GM23338 (cell line): Measurements from ENCODE around the gene ETV5. TPM values are rescaled to one million over a fixed set of nuclear protein-coding genes. Genes with fewer than 3 reads are reported as not detected.

Experiments
- ATAC-seq: fragments of 200-7000 bp; cut with Tn5 transposase; 3 replicates; pipeline ENCODE4 v1.9.1; 2020
- DNase-seq: peaks from one replicate; pipeline ENCODE4 v3.0.0-alpha.2; 2015; ENCODE audit warnings: low spot score
- H2AFZ ChIP-seq: fragments of 200-600 bp; sonication (generic); 2 replicates; pipeline ENCODE4 v1.8.0; 2016; ENCODE audit warnings: antibody characterized with exemption, mild to moderate bottlenecking, moderate library complexity
- H3F3A ChIP-seq: fragments of 200-600 bp; sonication (generic); replicated peaks from 2 replicates; pipeline ENCODE4 v1.8.0; 2017; ENCODE audit warnings: antibody characterized with exemption, mixed run types, low read depth
- H3K27ac ChIP-seq: fragments of 200-600 bp; sonication (generic); 2 replicates; pipeline ENCODE4 v1.6.1; 2016; ENCODE audit warnings: low read depth
- H3K27me3 ChIP-seq: fragments of 200-600 bp; sonication (generic); 2 replicates; pipeline ENCODE4 v1.8.0; 2016; ENCODE audit warnings: mild to moderate bottlenecking, mixed run types, moderate library complexity; ENCODE audit not compliant: insufficient read depth
- H3K36me3 ChIP-seq: fragments of 200-600 bp; sonication (generic); 2 replicates; pipeline ENCODE4 v1.8.0; 2016; ENCODE audit warnings: mild to moderate bottlenecking; ENCODE audit not compliant: insufficient read depth
- H3K4me1 ChIP-seq: fragments of 200-600 bp; sonication (generic); 2 replicates; pipeline ENCODE4 v1.8.0; 2016; ENCODE audit warnings: mild to moderate bottlenecking, moderate library complexity; ENCODE audit not compliant: insufficient read depth
- H3K4me2 ChIP-seq: fragments of 200-600 bp; sonication (generic); 2 replicates; pipeline ENCODE4 v1.7.1; 2017; ENCODE audit warnings: mixed run types
- H3K4me3 ChIP-seq: fragments of 200-600 bp; sonication (generic); 2 replicates; pipeline ENCODE4 v1.6.1; 2016; ENCODE audit warnings: mixed run types
- H3K79me2 ChIP-seq: fragments of 200-600 bp; sonication (generic); replicated peaks from 2 replicates; pipeline ENCODE4 v1.8.0; 2017; ENCODE audit warnings: mild to moderate bottlenecking; ENCODE audit not compliant: insufficient read depth
- H3K9me2 ChIP-seq: fragments of 200-600 bp; sonication (generic); 2 replicates; pipeline ENCODE4 v1.8.0; 2017; ENCODE audit not compliant: insufficient read depth
- H4K20me1 ChIP-seq: fragments of 200-600 bp; sonication (generic); replicated peaks from 2 replicates; pipeline ENCODE4 v1.8.0; 2017; ENCODE audit warnings: mild to moderate bottlenecking; ENCODE audit not compliant: insufficient read depth
- H3K27ac Mint-ChIP-seq: 2 replicates; pipeline ENCODE4 v1.8.0; 2020; ENCODE audit warnings: inconsistent platforms, mild to moderate bottlenecking, moderate library complexity, mixed read lengths
- H3K27me3 Mint-ChIP-seq: 3 replicates; pipeline ENCODE4 v1.8.0; 2022; ENCODE audit warnings: low read depth, mild to moderate bottlenecking, moderate library complexity, mixed read lengths, inconsistent platforms; ENCODE audit not compliant: insufficient read depth, poor library complexity
- H3K36me3 Mint-ChIP-seq: 3 replicates; pipeline ENCODE4 v1.8.0; 2021; ENCODE audit warnings: low read depth, mild to moderate bottlenecking, inconsistent platforms, moderate library complexity, mixed read lengths
- H3K4me1 Mint-ChIP-seq: 3 replicates; pipeline ENCODE4 v1.8.0; 2020; ENCODE audit warnings: mild to moderate bottlenecking, inconsistent platforms, mixed read lengths
- H3K4me3 Mint-ChIP-seq: 3 replicates; pipeline ENCODE4 v1.8.0; 2021; ENCODE audit warnings: moderate library complexity, mild to moderate bottlenecking, inconsistent platforms, mixed read lengths
- H3K9me3 Mint-ChIP-seq: 3 replicates; pipeline ENCODE4 v1.8.0; 2020; ENCODE audit warnings: moderate library complexity, mild to moderate bottlenecking, inconsistent platforms, mixed read lengths
- CREB1 ChIP-seq: fragments of 250-450 bp; sonication (Bioruptor Pico); IDR thresholded peaks from 2 replicates; pipeline ENCODE4 v1.5.0; 2020; ENCODE audit warnings: low read depth, mild to moderate bottlenecking, moderate library complexity
- ETS1 ChIP-seq: IDR thresholded peaks from 2 replicates; pipeline ENCODE4 v1.6.1; 2016; ENCODE audit warnings: antibody characterized with exemption
- EZH2 ChIP-seq: fragments of 200-600 bp; sonication (generic); IDR thresholded peaks from one replicate; pipeline ENCODE4 v1.8.0; 2017; ENCODE audit warnings: antibody characterized with exemption, mild to moderate bottlenecking, low read depth; ENCODE audit not compliant: unreplicated experiment
- EZH2phosphoT487 ChIP-seq: fragments of 200-600 bp; sonication (generic); IDR thresholded peaks from one replicate; pipeline ENCODE4 v1.8.1; 2018; ENCODE audit warnings: antibody characterized with exemption; ENCODE audit not compliant: unreplicated experiment
- JUNB ChIP-seq: IDR thresholded peaks from one replicate; pipeline ENCODE4 v1.6.1; 2016; ENCODE audit warnings: antibody characterized with exemption; ENCODE audit not compliant: unreplicated experiment
- NANOG ChIP-seq: IDR thresholded peaks from 2 replicates; pipeline ENCODE4 v1.6.1; 2016; ENCODE audit warnings: antibody characterized with exemption, borderline replicate concordance
- POLR2AphosphoS5 ChIP-seq: IDR thresholded peaks from 2 replicates; pipeline ENCODE4 v1.6.1; 2016; ENCODE audit warnings: antibody characterized with exemption, low read depth
- ZNF114 ChIP-seq: fragments of 250-450 bp; sonication (Bioruptor Pico); IDR thresholded peaks from 2 replicates; pipeline ENCODE4 v1.5.0; 2020; ENCODE audit warnings: mild to moderate bottlenecking, moderate library complexity
- ZNF331 ChIP-seq: fragments of 250-450 bp; sonication (Bioruptor Pico); IDR thresholded peaks from 2 replicates; pipeline ENCODE4 v1.5.0; 2020; ENCODE audit warnings: low read depth, mild to moderate bottlenecking, moderate library complexity
- ZNF462 ChIP-seq: fragments of 250-450 bp; sonication (Bioruptor Pico); IDR thresholded peaks from 2 replicates; pipeline ENCODE4 v1.5.0; 2020; ENCODE audit warnings: mild to moderate bottlenecking, moderate library complexity
- polyA plus RNA-seq: library from polyadenylated mRNA; unstranded; fragments of >200 nt; fragmentation: Nextera tagmentation; extraction: Ambion mirVana; gene quantifications from 2 replicates; pipeline ENCODE4 v1.2.1, GENCODE V29; 2016
- total RNA-seq: library from RNA; depleted of rRNA; stranded (reverse); fragments of >200 nt; shearing (Covaris generic); gene quantifications from 2 replicates; pipeline ENCODE4 v1.2.3, GENCODE V29; 2014
- TF ChIP-seq, protein P1 (sequence below): IDR thresholded peaks from one replicate; pipeline ENCODE4 v1.6.1; 2018; ENCODE audit warnings: antibody characterized with exemption; ENCODE audit not compliant: unreplicated experiment
- TF ChIP-seq, protein P2 (sequence below), 2 experiments: fragments of 200-600 bp in 1 of 2; sonication (generic) in 1 of 2; conservative IDR thresholded peaks; 2 replicates each; pipeline versions ENCODE4 v1.5.1 to v1.6.1; 2016 to 2017; ENCODE audit warnings: antibody characterized with exemption in 2 of 2, low read depth in 2 of 2, mild to moderate bottlenecking in 2 of 2, moderate library complexity in 1 of 2

Gene ETV5
- total and polyA plus RNA-seq, 2 experiments from 2014 or later = 33.5 to 57.1 TPM

DNA sequence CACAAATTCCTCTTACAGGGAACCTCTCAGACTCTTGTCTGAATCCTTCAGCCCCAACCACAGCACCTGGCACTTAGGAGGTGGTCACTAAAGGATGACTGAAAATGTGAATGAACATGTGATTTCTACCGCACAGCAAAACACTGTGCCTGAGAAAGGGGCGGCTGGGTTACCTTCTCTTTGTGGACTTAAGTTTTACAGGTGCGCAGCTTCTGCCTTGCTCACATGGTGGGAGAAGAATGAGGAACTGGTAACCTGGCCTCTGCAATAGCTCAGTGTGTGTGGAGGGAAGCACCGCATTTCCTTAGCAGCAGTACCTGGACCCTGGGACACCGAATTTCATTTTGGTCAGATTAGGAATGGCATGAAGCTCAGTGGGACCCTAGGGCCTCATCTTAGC is 9.8 kb upstream of the ETV5 start (continued):
- no peak for TF ChIP-seq CREB1

DNA sequence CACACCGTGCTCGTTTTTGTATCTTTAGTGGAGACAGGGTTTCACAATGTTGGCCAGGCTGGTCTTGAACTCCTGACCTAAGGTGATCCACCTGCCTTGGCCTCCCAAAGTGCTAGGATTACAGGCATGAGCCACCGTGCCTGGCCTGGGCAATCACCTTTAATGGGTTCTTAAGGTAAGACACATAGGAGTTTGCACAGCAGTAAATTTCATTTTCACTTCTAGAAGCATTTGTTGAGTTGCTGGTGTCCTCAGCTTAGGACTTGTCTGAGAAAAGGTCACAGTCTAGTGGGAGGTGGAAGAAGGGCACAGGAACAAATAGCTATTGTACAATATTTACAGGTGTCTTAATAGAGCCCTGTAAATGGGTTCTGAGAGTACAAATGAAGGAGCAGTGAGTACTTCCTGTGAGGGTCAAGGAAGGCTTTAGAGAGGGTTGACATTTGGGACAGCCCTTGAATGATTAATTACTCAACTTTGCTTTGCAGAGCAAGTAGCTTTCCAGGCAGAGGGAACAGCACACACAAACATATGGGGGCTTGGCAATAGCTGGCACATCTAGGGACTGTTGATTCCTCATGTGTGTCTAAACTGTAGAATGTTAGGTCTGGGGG is 8.7 kb upstream of the ETV5 start:
- no peaks in the 10 kb centered on the region for H3K36me3 ChIP-seq
- peaks cover 39% of the 10 kb centered on the region for H3K27me3 ChIP-seq
- ATAC-seq (no peak), DNase-seq (no peak)
- peaks cover 30% of the 10 kb centered on the region for H3K27me3 Mint-ChIP-seq
- H3K79me2 ChIP-seq = no peaks in the 10 kb centered on the region
- H3K9me2 ChIP-seq = no peaks in the 10 kb centered on the region
- H3K4me1 ChIP-seq = peaks cover 27% of the 10 kb centered on the region
- H3K4me3 Mint-ChIP-seq = no peak overlapping the region
- no peak overlapping the region for H3K4me3 ChIP-seq
- no peaks in the 10 kb centered on the region for H4K20me1 ChIP-seq
- no peak overlapping the region for H3K27ac ChIP-seq
- no peaks in the 10 kb centered on the region for H3F3A ChIP-seq
- no peak overlapping the region for H3K27ac Mint-ChIP-seq
- no peak overlapping the region for H2AFZ ChIP-seq
- H3K9me3 Mint-ChIP-seq = no peaks in the 10 kb centered on the region
- no peaks in the 10 kb centered on the region for H3K36me3 Mint-ChIP-seq
- TF ChIP-seq ETS1 (no peak), EZH2 (no peak), ZNF462 (CRISPR knock-in tag) (no peak), NANOG (no peak), ZNF331 (CRISPR knock-in tag) (no peak), ZNF114 (CRISPR knock-in tag) (no peak), POLR2AphosphoS5 (no peak), JUNB (no peak), EZH2phosphoT487 (no peak)
- TF ChIP-seq, protein P1, sequence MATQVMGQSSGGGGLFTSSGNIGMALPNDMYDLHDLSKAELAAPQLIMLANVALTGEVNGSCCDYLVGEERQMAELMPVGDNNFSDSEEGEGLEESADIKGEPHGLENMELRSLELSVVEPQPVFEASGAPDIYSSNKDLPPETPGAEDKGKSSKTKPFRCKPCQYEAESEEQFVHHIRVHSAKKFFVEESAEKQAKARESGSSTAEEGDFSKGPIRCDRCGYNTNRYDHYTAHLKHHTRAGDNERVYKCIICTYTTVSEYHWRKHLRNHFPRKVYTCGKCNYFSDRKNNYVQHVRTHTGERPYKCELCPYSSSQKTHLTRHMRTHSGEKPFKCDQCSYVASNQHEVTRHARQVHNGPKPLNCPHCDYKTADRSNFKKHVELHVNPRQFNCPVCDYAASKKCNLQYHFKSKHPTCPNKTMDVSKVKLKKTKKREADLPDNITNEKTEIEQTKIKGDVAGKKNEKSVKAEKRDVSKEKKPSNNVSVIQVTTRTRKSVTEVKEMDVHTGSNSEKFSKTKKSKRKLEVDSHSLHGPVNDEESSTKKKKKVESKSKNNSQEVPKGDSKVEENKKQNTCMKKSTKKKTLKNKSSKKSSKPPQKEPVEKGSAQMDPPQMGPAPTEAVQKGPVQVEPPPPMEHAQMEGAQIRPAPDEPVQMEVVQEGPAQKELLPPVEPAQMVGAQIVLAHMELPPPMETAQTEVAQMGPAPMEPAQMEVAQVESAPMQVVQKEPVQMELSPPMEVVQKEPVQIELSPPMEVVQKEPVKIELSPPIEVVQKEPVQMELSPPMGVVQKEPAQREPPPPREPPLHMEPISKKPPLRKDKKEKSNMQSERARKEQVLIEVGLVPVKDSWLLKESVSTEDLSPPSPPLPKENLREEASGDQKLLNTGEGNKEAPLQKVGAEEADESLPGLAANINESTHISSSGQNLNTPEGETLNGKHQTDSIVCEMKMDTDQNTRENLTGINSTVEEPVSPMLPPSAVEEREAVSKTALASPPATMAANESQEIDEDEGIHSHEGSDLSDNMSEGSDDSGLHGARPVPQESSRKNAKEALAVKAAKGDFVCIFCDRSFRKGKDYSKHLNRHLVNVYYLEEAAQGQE = no peak
- TF ChIP-seq, protein P2, sequence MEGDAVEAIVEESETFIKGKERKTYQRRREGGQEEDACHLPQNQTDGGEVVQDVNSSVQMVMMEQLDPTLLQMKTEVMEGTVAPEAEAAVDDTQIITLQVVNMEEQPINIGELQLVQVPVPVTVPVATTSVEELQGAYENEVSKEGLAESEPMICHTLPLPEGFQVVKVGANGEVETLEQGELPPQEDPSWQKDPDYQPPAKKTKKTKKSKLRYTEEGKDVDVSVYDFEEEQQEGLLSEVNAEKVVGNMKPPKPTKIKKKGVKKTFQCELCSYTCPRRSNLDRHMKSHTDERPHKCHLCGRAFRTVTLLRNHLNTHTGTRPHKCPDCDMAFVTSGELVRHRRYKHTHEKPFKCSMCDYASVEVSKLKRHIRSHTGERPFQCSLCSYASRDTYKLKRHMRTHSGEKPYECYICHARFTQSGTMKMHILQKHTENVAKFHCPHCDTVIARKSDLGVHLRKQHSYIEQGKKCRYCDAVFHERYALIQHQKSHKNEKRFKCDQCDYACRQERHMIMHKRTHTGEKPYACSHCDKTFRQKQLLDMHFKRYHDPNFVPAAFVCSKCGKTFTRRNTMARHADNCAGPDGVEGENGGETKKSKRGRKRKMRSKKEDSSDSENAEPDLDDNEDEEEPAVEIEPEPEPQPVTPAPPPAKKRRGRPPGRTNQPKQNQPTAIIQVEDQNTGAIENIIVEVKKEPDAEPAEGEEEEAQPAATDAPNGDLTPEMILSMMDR (conservative IDR thresholded peaks at IDR 0.05; ENCODE audit: low read depth in 2 of 2) = no peak
- H3K4me1 Mint-ChIP-seq = peaks cover 38% of the 10 kb centered on the region
- no peak overlapping the region for H3K4me2 ChIP-seq
